IPS-18c (cell line): ENCODE data around the gene S1PR1.

Experiments used
- H3K4me3 ChIP-seq: 2 replicates; pipeline ENCODE4 v1.7.0; 2013; ENCODE audit warnings: low read depth, mild to moderate bottlenecking, low read length, moderate library complexity; ENCODE audit not compliant: insufficient read depth
- H3K9me3 ChIP-seq: one replicate; pipeline ENCODE4 v1.6.1; 2013; ENCODE audit warnings: mild to moderate bottlenecking, low read length, moderate library complexity; ENCODE audit not compliant: control insufficient read depth, insufficient read depth

Gene S1PR1

GRCh38 chr1:101260556-101261350, 23.9 kb downstream of the S1PR1 start:
- no peak overlapping the region for H3K4me3 ChIP-seq
- no peaks in the 10 kb centered on the region for H3K9me3 ChIP-seq

GRCh38 chr1:101261623-101262022, 24.8 kb downstream of the S1PR1 start:
- no peaks in the 10 kb centered on the region for H3K9me3 ChIP-seq

GRCh38 chr1:101262060-101262459, 25.2 kb downstream of the S1PR1 start:
- H3K4me3 ChIP-seq, result no peak overlapping the region
- H3K9me3 ChIP-seq, result no peaks in the 10 kb centered on the region

More at GRCh38 chr1:101261623-101262022, 24.8 kb downstream of the S1PR1 start:
- no peak overlapping the region for H3K4me3 ChIP-seq

- Histone ChIP-seq H3K4me3 (no peak overlapping the region), H3K9me3 (no peaks in the 10 kb centered on the region)
Observed at GRCh38 chr1:101262630-101263348, 26.0 kb downstream of the S1PR1 start.

- no peaks in the 10 kb centered on the region for H3K9me3 ChIP-seq
- H3K4me3 ChIP-seq, result no peak overlapping the region
Observed at GRCh38 chr1:101264697-101265096, 27.9 kb downstream of the S1PR1 start.

GRCh38 chr1:101265684-101266083, 28.9 kb downstream of the S1PR1 start:
- Histone ChIP-seq H3K9me3 (no peaks in the 10 kb centered on the region), H3K4me3 (no peak overlapping the region)

GRCh38 chr1:101267082-101267481, 30.3 kb downstream of the S1PR1 start:
- no peak overlapping the region for H3K4me3 ChIP-seq
- H3K9me3 ChIP-seq, result no peaks in the 10 kb centered on the region

GRCh38 chr1:101268893-101269292, 32.1 kb downstream of the S1PR1 start:
- H3K9me3 ChIP-seq, result no peaks in the 10 kb centered on the region
- H3K4me3 ChIP-seq, result no peak overlapping the region

GRCh38 chr1:101275672-101276071, 38.9 kb downstream of the S1PR1 start:
- Histone ChIP-seq H3K4me3 (no peak overlapping the region), H3K9me3 (no peaks in the 10 kb centered on the region)

- no peaks in the 10 kb centered on the region for H3K9me3 ChIP-seq
- H3K4me3 ChIP-seq, result no peak overlapping the region
Observed at GRCh38 chr1:101276818-101277217, 40.0 kb downstream of the S1PR1 start.

GRCh38 chr1:101278238-101278637, 41.4 kb downstream of the S1PR1 start:
- no peaks in the 10 kb centered on the region for H3K9me3 ChIP-seq

GRCh38 chr1:101278845-101279244, 42.0 kb downstream of the S1PR1 start:
- Histone ChIP-seq H3K9me3 (no peaks in the 10 kb centered on the region), H3K4me3 (no peak overlapping the region)

More at GRCh38 chr1:101278238-101278637, 41.4 kb downstream of the S1PR1 start:
- H3K4me3 ChIP-seq, result no peak overlapping the region

GRCh38 chr1:101280049-101280592, 43.3 kb downstream of the S1PR1 start:
- H3K4me3 ChIP-seq, result no peak overlapping the region
- no peaks in the 10 kb centered on the region for H3K9me3 ChIP-seq

GRCh38 chr1:101280942-101281654, 44.3 kb downstream of the S1PR1 start:
- H3K9me3 ChIP-seq, result no peaks in the 10 kb centered on the region
- no peak overlapping the region for H3K4me3 ChIP-seq

GRCh38 chr1:101281751-101282150, 44.9 kb downstream of the S1PR1 start:
- no peaks in the 10 kb centered on the region for H3K9me3 ChIP-seq
- H3K4me3 ChIP-seq, result no peak overlapping the region

GRCh38 chr1:101282314-101283038, 45.7 kb downstream of the S1PR1 start:
- H3K9me3 ChIP-seq, result no peaks in the 10 kb centered on the region
- H3K4me3 ChIP-seq, result no peak overlapping the region

- H3K9me3 ChIP-seq, result no peaks in the 10 kb centered on the region
- H3K4me3 ChIP-seq, result no peak overlapping the region
Observed at GRCh38 chr1:101283443-101283842, 46.6 kb downstream of the S1PR1 start.
